ENCODE data around the gene RPS6KA4.

GRCh38 chr11:64330888-64331287, 28.1 kb upstream of the RPS6KA4 start:
- TF ChIP-seq, protein P1, sequence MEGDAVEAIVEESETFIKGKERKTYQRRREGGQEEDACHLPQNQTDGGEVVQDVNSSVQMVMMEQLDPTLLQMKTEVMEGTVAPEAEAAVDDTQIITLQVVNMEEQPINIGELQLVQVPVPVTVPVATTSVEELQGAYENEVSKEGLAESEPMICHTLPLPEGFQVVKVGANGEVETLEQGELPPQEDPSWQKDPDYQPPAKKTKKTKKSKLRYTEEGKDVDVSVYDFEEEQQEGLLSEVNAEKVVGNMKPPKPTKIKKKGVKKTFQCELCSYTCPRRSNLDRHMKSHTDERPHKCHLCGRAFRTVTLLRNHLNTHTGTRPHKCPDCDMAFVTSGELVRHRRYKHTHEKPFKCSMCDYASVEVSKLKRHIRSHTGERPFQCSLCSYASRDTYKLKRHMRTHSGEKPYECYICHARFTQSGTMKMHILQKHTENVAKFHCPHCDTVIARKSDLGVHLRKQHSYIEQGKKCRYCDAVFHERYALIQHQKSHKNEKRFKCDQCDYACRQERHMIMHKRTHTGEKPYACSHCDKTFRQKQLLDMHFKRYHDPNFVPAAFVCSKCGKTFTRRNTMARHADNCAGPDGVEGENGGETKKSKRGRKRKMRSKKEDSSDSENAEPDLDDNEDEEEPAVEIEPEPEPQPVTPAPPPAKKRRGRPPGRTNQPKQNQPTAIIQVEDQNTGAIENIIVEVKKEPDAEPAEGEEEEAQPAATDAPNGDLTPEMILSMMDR (conservative IDR thresholded peaks at IDR 0.05; ENCODE audit: low read length): no peak
- TF ChIP-seq EZH2phosphoT487 (IDR thresholded peaks at IDR 0.05; ENCODE audit: borderline replicate concordance, low read depth, low read length): no peak

Data from OCI-LY7 (cell line).